GM18858 (cell line): Measurements from ENCODE around the gene PET100.

Experiments used
- ATAC-seq: cut with Tn5 transposase; IDR thresholded peaks from one replicate; pipeline ENCODE4 v1.9.1; 2021; ENCODE audit not compliant: unreplicated experiment

The PET100 gene

GRCh38 chr19:7677669-7678311 lies 48.2 kb downstream of the PET100 start:
- no peak for ATAC-seq

- ATAC-seq: peak; percentile 38
Measured at GRCh38 chr19:7678971-7679751, 49.6 kb downstream of the PET100 start.

GRCh38 chr19:7679771-7680605 lies 50.4 kb downstream of the PET100 start:
- no peak for ATAC-seq

DNA sequence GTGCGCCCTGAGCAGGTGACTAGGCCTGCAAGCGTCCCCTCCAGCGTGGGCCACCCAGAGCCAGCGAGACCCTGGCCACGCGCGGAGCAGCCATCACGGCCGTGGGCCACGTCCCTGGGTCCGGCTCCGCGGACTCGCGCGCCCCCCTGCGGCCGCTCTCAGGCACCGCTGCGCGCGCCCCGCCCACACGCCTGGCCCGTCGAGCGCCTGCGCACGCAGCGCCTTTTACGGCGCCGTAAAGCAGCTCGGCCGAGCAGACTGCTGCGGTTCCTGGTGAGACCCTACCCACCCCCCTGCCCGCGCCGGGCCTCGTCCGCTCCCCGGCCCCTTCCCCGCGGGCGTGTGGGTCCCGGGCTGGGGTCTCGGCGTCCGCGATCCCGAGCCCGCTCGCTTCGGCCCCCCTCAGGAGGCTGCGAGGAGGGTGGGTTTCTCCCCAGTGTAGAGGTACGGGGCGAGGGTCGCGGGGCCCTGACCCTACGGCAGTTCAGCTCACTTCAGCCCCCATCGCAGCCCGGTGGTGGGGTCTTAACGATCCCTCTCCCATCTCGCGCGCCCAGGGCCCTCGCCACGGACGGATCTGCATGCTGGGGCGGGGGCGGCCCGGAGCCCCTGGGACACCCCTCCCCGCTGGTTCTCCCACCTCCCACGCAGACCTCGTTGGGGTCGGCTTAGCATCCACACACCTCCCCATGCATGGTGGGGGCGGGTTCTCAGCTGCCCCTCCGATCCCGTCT lies 51.2 kb downstream of the PET100 start, which contains the start of gene TRAPPC5:
Gene TRAPPC5, plus strand, starts transcription at position 228 of the 734 bp plus-strand sequence. CDS start 1,421 bp downstream, outside the sequence.
- no peak for ATAC-seq
